KMS-11 (cell line): Measurements from ENCODE around the gene OGDHL.
"Not testable (repeated sequence)": the region's sequence is repeated elsewhere in the genome, so short reads cannot be mapped to it uniquely, and the experiment has no call there.

Experiments used
- H2AFZ ChIP-seq: fragments of 200-600 bp; sonication (generic); 2 replicates; pipeline ENCODE4 v1.6.1; 2016; ENCODE audit warnings: antibody characterized with exemption, mixed run types, low read depth
- H3K27ac ChIP-seq: fragments of 200-600 bp; sonication (generic); 2 replicates; pipeline ENCODE4 v1.6.1; 2016; ENCODE audit warnings: mild to moderate bottlenecking, mixed run types
- H3K27me3 ChIP-seq: fragments of 200-600 bp; sonication (generic); 2 replicates; pipeline ENCODE4 v1.6.1; 2017; ENCODE audit warnings: mild to moderate bottlenecking, low read depth, mixed run types, moderate library complexity; ENCODE audit not compliant: insufficient read depth
- H3K36me3 ChIP-seq: fragments of 200-600 bp; sonication (generic); 2 replicates; pipeline ENCODE4 v1.6.1; 2017; ENCODE audit warnings: mild to moderate bottlenecking, mixed run types; ENCODE audit not compliant: insufficient read depth
- H3K4me1 ChIP-seq: fragments of 200-600 bp; sonication (generic); 2 replicates; pipeline ENCODE4 v1.6.1; 2016; ENCODE audit warnings: mild to moderate bottlenecking, low read depth, mixed run types; ENCODE audit not compliant: poor library complexity, severe bottlenecking
- H3K4me2 ChIP-seq: fragments of 200-600 bp; sonication (generic); 2 replicates; pipeline ENCODE4 v1.7.0; 2016; ENCODE audit warnings: mild to moderate bottlenecking, mixed run types
- H3K4me3 ChIP-seq: fragments of 200-600 bp; sonication (generic); IDR thresholded peaks from 2 replicates; pipeline ENCODE4 v1.6.1; 2017; ENCODE audit warnings: low read depth, low read length, mixed read lengths; ENCODE audit not compliant: insufficient read depth
- H3K79me2 ChIP-seq: fragments of 200-600 bp; sonication (generic); 2 replicates; pipeline ENCODE4 v1.6.1; 2016; ENCODE audit warnings: low read depth, mixed run types; ENCODE audit not compliant: insufficient read depth
- H3K9ac ChIP-seq: fragments of 200-600 bp; sonication (generic); 2 replicates; pipeline ENCODE4 v1.6.1; 2016; ENCODE audit warnings: mild to moderate bottlenecking, mixed run types
- H4K20me1 ChIP-seq: fragments of 200-600 bp; sonication (generic); 2 replicates; pipeline ENCODE4 v1.6.1; 2016; ENCODE audit warnings: mild to moderate bottlenecking, mixed run types; ENCODE audit not compliant: insufficient read depth
- TF ChIP-seq, protein P1 (sequence below): fragments of 200-600 bp; sonication (generic); conservative IDR thresholded peaks from 2 replicates; pipeline ENCODE4 v1.6.1; 2017; ENCODE audit warnings: low read depth, mild to moderate bottlenecking, antibody characterized with exemption, low read length, moderate library complexity, mixed read lengths

The OGDHL gene

GRCh38 chr10:49775014-49775413 lies 12.9 kb upstream of the OGDHL start:
- Histone ChIP-seq H3K4me1 (no peaks in the 10 kb centered on the region), H2AFZ (no peak overlapping the region), H3K4me2 (no peak overlapping the region), H4K20me1 (no peaks in the 10 kb centered on the region), H3K36me3 (no peaks in the 10 kb centered on the region), H3K9ac (no peak overlapping the region), H3K27ac (no peak overlapping the region), H3K79me2 (no peaks in the 10 kb centered on the region), H3K4me3 (no peak overlapping the region), H3K27me3 (no peaks in the 10 kb centered on the region)
- TF ChIP-seq, protein P1, sequence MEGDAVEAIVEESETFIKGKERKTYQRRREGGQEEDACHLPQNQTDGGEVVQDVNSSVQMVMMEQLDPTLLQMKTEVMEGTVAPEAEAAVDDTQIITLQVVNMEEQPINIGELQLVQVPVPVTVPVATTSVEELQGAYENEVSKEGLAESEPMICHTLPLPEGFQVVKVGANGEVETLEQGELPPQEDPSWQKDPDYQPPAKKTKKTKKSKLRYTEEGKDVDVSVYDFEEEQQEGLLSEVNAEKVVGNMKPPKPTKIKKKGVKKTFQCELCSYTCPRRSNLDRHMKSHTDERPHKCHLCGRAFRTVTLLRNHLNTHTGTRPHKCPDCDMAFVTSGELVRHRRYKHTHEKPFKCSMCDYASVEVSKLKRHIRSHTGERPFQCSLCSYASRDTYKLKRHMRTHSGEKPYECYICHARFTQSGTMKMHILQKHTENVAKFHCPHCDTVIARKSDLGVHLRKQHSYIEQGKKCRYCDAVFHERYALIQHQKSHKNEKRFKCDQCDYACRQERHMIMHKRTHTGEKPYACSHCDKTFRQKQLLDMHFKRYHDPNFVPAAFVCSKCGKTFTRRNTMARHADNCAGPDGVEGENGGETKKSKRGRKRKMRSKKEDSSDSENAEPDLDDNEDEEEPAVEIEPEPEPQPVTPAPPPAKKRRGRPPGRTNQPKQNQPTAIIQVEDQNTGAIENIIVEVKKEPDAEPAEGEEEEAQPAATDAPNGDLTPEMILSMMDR: no peak

GRCh38 chr10:49772944-49773343 lies 10.8 kb upstream of the OGDHL start:
- H3K79me2 ChIP-seq, H3K9ac ChIP-seq, H2AFZ ChIP-seq, H4K20me1 ChIP-seq, H3K36me3 ChIP-seq, H3K27ac ChIP-seq, H3K4me1 ChIP-seq, H3K4me3 ChIP-seq, H3K4me2 ChIP-seq, H3K27me3 ChIP-seq: not testable (repeated sequence)

- H3K9ac ChIP-seq, H3K4me1 ChIP-seq, H3K27ac ChIP-seq, H3K4me3 ChIP-seq, H2AFZ ChIP-seq, H3K27me3 ChIP-seq, H4K20me1 ChIP-seq, H3K79me2 ChIP-seq, H3K4me2 ChIP-seq, H3K36me3 ChIP-seq: not testable (repeated sequence)
These were observed 8.9 kb upstream of the OGDHL start for GRCh38 chr10:49771046-49771445.

GRCh38 chr10:49769692-49770091 lies 7.6 kb upstream of the OGDHL start:
- H3K9ac ChIP-seq: no peak overlapping the region
- no peaks in the 10 kb centered on the region for H3K79me2 ChIP-seq
- H3K27me3 ChIP-seq: no peaks in the 10 kb centered on the region
- H3K27ac ChIP-seq: no peak overlapping the region
- no peak overlapping the region for H3K4me2 ChIP-seq
- no peak overlapping the region for H3K4me3 ChIP-seq
- no peaks in the 10 kb centered on the region for H3K4me1 ChIP-seq
- TF ChIP-seq, protein P1: no peak
- H4K20me1 ChIP-seq: no peaks in the 10 kb centered on the region
- H2AFZ ChIP-seq: no peak overlapping the region
- no peaks in the 10 kb centered on the region for H3K36me3 ChIP-seq

GRCh38 chr10:49768731-49769130 lies 6.6 kb upstream of the OGDHL start:
- H2AFZ ChIP-seq: no peak overlapping the region
- no peaks in the 10 kb centered on the region for H3K4me1 ChIP-seq
- no peak overlapping the region for H3K4me2 ChIP-seq
- H3K27me3 ChIP-seq: no peaks in the 10 kb centered on the region
- H3K79me2 ChIP-seq: no peaks in the 10 kb centered on the region
- no peaks in the 10 kb centered on the region for H4K20me1 ChIP-seq
- H3K27ac ChIP-seq: no peak overlapping the region
- no peak overlapping the region for H3K9ac ChIP-seq
- TF ChIP-seq, protein P1: no peak
- no peak overlapping the region for H3K4me3 ChIP-seq
- no peaks in the 10 kb centered on the region for H3K36me3 ChIP-seq

- Histone ChIP-seq H3K9ac (no peak overlapping the region), H3K4me1 (no peaks in the 10 kb centered on the region), H4K20me1 (no peaks in the 10 kb centered on the region), H3K4me2 (no peak overlapping the region), H2AFZ (no peak overlapping the region), H3K79me2 (no peaks in the 10 kb centered on the region), H3K36me3 (no peaks in the 10 kb centered on the region), H3K4me3 (no peak overlapping the region), H3K27me3 (no peaks in the 10 kb centered on the region), H3K27ac (no peak overlapping the region)
- TF ChIP-seq, protein P1: no peak
These were observed 6.2 kb upstream of the OGDHL start for GRCh38 chr10:49768329-49768728.
